HG03039 (cell line): ENCODE data around the gene ASH1L.
"Not testable (repeated sequence)": the region's sequence is repeated elsewhere in the genome, so short reads cannot be mapped to it uniquely, and the experiment has no call there.

Experiments used
- ATAC-seq: cut with Tn5 transposase; IDR thresholded peaks from one replicate; pipeline ENCODE4 v1.9.1; 2021; ENCODE audit warnings: mild to moderate bottlenecking, moderate library complexity; ENCODE audit not compliant: unreplicated experiment

ASH1L gene

GRCh38 chr1:155499953-155500639 lies 62.5 kb downstream of the ASH1L start:
- ATAC-seq, result no peak

GRCh38 chr1:155499263-155499662 lies 63.3 kb downstream of the ASH1L start:
- no peak for ATAC-seq

- ATAC-seq, result not testable (repeated sequence)
Observed at GRCh38 chr1:155493595-155493994, 69.0 kb downstream of the ASH1L start.

- ATAC-seq, result not testable (repeated sequence)
Observed at GRCh38 chr1:155488419-155488818, 74.2 kb downstream of the ASH1L start.

GRCh38 chr1:155487541-155487940 lies 75.1 kb downstream of the ASH1L start:
- no peak for ATAC-seq

GRCh38 chr1:155486952-155487351 lies 75.7 kb downstream of the ASH1L start:
- not testable (repeated sequence) for ATAC-seq

GRCh38 chr1:155485945-155486344 lies 76.7 kb downstream of the ASH1L start:
- ATAC-seq, result no peak

GRCh38 chr1:155485222-155485621 lies 77.4 kb downstream of the ASH1L start:
- ATAC-seq, result no peak

- no peak for ATAC-seq
Observed at GRCh38 chr1:155481741-155482241, 80.8 kb downstream of the ASH1L start.

- no peak for ATAC-seq
Observed at GRCh38 chr1:155479205-155479604, 83.4 kb downstream of the ASH1L start.

GRCh38 chr1:155478270-155478852 lies 84.2 kb downstream of the ASH1L start:
- ATAC-seq, result no peak

GRCh38 chr1:155474146-155474545 lies 88.5 kb downstream of the ASH1L start:
- no peak for ATAC-seq

GRCh38 chr1:155473151-155473821 lies 89.3 kb downstream of the ASH1L start:
- ATAC-seq, result no peak

GRCh38 chr1:155472491-155473083 lies 90.0 kb downstream of the ASH1L start:
- no peak for ATAC-seq

- no peak for ATAC-seq
Observed at GRCh38 chr1:155471891-155472290, 90.7 kb downstream of the ASH1L start.

- ATAC-seq, result no peak
Observed at GRCh38 chr1:155471026-155471425, 91.6 kb downstream of the ASH1L start.

- ATAC-seq, result no peak
Observed at GRCh38 chr1:155466996-155467395, 95.6 kb downstream of the ASH1L start.

GRCh38 chr1:155466617-155466972 lies 96.0 kb downstream of the ASH1L start:
- ATAC-seq, result no peak

- ATAC-seq, result no peak
Observed at GRCh38 chr1:155463865-155464650, 98.5 kb downstream of the ASH1L start.

- ATAC-seq, result no peak
Observed at GRCh38 chr1:155458111-155458510, 104.5 kb downstream of the ASH1L start.

GRCh38 chr1:155457266-155457665 lies 105.3 kb downstream of the ASH1L start:
- ATAC-seq, result no peak
